ENCODE measurements around the gene CACNA1E.
"Not testable (repeated sequence)": the region's sequence is repeated elsewhere in the genome, so short reads cannot be mapped to it uniquely, and the experiment has no call there.

CACNA1E gene

DNA sequence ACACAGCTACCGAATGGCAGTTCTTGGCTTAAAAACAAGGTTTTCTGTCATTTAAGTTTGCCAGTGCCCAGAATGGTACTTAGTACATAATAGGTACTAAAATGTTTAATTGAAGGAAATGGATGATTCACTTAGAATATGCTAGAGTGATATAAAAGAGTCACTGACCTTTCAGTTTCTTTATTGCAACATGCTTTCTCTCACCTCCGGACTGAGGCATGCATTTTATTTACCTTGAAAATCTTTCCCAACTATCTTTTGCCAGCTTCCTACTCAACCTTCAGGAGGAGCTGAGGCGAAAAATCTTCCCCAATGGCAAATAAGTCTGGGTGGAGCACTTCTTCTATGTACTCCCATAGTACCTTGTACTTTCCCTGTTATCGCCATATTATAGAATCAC, 333.3 kb downstream of the CACNA1E start:
- no peak for TF ChIP-seq MYC (IDR thresholded peaks at IDR 0.05; ENCODE audit: low read depth, low read length)
- no peak for TF ChIP-seq POLR2A (IDR thresholded peaks at IDR 0.05; ENCODE audit: extremely low read depth, insufficient read length)
- no peak for TF ChIP-seq CTCF (IDR thresholded peaks at IDR 0.05; ENCODE audit: low read depth, low read length)
- no peak for DNase-seq (ENCODE audit: low read depth)
- H3K4me3 ChIP-seq (ENCODE audit: low read depth, low read length) = no peak overlapping the region

- no peak for TF ChIP-seq POLR2A (IDR thresholded peaks at IDR 0.05; ENCODE audit: extremely low read depth, insufficient read length)
- TF ChIP-seq CTCF (IDR thresholded peaks at IDR 0.05; ENCODE audit: low read depth, low read length) = no peak
- TF ChIP-seq MYC (IDR thresholded peaks at IDR 0.05; ENCODE audit: low read depth, low read length) = no peak
- TF ChIP-seq MAX (IDR thresholded peaks at IDR 0.05; ENCODE audit: low read depth, low read length) = no peak
- DNase-seq (ENCODE audit: low read depth) = no peak
- H3K4me3 ChIP-seq (ENCODE audit: low read depth, low read length) = no peak overlapping the region
Measured at GRCh38 chr1:181817091-181817490, 333.8 kb downstream of the CACNA1E start.

DNA sequence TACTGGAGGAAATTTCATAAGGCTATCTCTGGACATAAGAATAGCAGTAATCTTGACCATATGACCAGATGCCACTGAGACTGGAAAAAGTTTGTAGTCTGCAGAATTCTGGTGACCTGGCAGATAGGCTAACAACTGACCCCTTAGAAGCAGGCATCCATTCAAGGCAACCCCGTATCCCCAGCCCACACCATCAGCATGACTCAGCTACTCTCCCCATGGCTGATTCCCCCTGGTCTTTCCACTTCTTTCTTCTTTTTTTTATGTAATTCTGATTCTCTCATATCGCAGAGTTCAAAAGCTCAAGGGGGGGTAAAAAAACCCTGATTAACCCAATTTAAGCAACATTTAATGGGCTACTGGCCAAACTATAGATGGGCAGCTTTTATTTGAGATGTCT, 335.1 kb downstream of the CACNA1E start:
- no peak for TF ChIP-seq MYC (IDR thresholded peaks at IDR 0.05; ENCODE audit: low read depth, low read length)
- TF ChIP-seq POLR2A (IDR thresholded peaks at IDR 0.05; ENCODE audit: extremely low read depth, insufficient read length) = no peak
- no peak for TF ChIP-seq MAX (IDR thresholded peaks at IDR 0.05; ENCODE audit: low read depth, low read length)
- TF ChIP-seq CTCF (IDR thresholded peaks at IDR 0.05; ENCODE audit: low read depth, low read length) = no peak
- no peak for DNase-seq (ENCODE audit: low read depth)
- no peak overlapping the region for H3K4me3 ChIP-seq (ENCODE audit: low read depth, low read length)

GRCh38 chr1:181818943-181819342, 335.6 kb downstream of the CACNA1E start:
- no peak for TF ChIP-seq POLR2A (IDR thresholded peaks at IDR 0.05; ENCODE audit: extremely low read depth, insufficient read length)
- TF ChIP-seq MAX (IDR thresholded peaks at IDR 0.05; ENCODE audit: low read depth, low read length) = no peak
- TF ChIP-seq CTCF (IDR thresholded peaks at IDR 0.05; ENCODE audit: low read depth, low read length) = no peak
- TF ChIP-seq MYC (IDR thresholded peaks at IDR 0.05; ENCODE audit: low read depth, low read length) = no peak

GRCh38 chr1:181821701-181822100, 338.4 kb downstream of the CACNA1E start:
- no peak for DNase-seq (ENCODE audit: low read depth)
- H3K4me3 ChIP-seq (ENCODE audit: low read depth, low read length) = no peak overlapping the region
- TF ChIP-seq MAX (IDR thresholded peaks at IDR 0.05; ENCODE audit: low read depth, low read length) = no peak
- no peak for TF ChIP-seq CTCF (IDR thresholded peaks at IDR 0.05; ENCODE audit: low read depth, low read length)
- TF ChIP-seq POLR2A (IDR thresholded peaks at IDR 0.05; ENCODE audit: extremely low read depth, insufficient read length) = no peak
- TF ChIP-seq MYC (IDR thresholded peaks at IDR 0.05; ENCODE audit: low read depth, low read length) = no peak

More at GRCh38 chr1:181818943-181819342, 335.6 kb downstream of the CACNA1E start:
- no peak overlapping the region for H3K4me3 ChIP-seq (ENCODE audit: low read depth, low read length)
- DNase-seq (ENCODE audit: low read depth) = no peak

DNA sequence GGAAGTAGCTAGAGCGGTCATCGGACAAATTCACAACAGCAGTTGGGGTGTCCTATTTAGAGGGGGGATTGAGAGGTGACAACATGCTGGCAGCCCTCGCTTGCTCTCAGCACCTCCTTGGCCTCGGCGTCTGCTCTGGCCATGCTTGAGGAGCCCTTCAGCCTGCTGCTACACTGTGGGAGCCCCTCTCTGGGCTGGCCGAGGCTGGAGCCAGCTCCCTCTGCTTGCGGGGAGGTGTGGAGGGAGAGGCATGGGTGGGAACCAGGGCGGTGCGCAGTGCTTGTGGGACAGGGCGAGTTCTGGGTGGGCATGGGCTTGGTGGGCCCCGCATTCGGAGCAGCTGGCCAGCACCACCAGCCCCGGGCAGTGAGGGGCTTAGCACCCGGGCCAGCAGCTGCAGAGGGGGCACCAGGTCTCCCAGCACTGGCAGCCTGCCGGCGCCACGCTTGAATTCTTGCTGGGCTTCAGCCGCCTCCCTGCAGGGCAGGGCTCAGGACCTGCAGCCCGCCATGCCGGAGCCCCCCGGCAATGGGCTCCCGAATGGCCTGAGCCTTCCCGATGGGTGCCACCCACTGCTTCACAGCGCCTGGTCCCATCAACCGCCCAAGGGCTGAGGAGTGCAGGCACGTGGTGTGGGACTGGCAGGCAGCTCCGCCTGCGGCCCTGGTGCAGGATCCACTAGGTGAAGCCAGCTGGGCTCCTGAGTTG, 349.0 kb downstream of the CACNA1E start:
- not testable (repeated sequence) for H3K4me3 ChIP-seq (ENCODE audit: low read depth, low read length); DNase-seq (ENCODE audit: low read depth)
